Effector memory CD4-positive, alpha-beta T cell (primary cell): Measurements from ENCODE around the gene UNC5A.

Experiments used
- DNase-seq, 3 donors: peaks; one replicate each; pipeline ENCODE4 v3.0.0-alpha.2; 2020
- H3K27ac ChIP-seq: 2 replicates; pipeline ENCODE4 v1.7.0; 2013; ENCODE audit warnings: mild to moderate bottlenecking, low read length, moderate library complexity; ENCODE audit not compliant: insufficient read depth, poor library complexity, severe bottlenecking
- H3K27me3 ChIP-seq: replicated peaks from 2 replicates; pipeline ENCODE4 v1.7.0; 2013; ENCODE audit warnings: mild to moderate bottlenecking, low read length; ENCODE audit not compliant: insufficient read depth, control insufficient read depth, poor library complexity, severe bottlenecking
- H3K36me3 ChIP-seq: 2 replicates; pipeline ENCODE4 v1.7.0; 2013; ENCODE audit warnings: mild to moderate bottlenecking, low read length, moderate library complexity; ENCODE audit not compliant: control insufficient read depth, insufficient read depth
- H3K4me1 ChIP-seq: 2 replicates; pipeline ENCODE4 v1.7.0; 2013; ENCODE audit warnings: low read length, mild to moderate bottlenecking; ENCODE audit not compliant: control insufficient read depth, insufficient read depth, poor library complexity, severe bottlenecking
- H3K4me3 ChIP-seq: 2 replicates; pipeline ENCODE4 v1.7.0; 2013; ENCODE audit warnings: low read length, low read depth, mild to moderate bottlenecking; ENCODE audit not compliant: insufficient read depth, poor library complexity, severe bottlenecking
- H3K9me3 ChIP-seq: 2 replicates; pipeline ENCODE4 v1.7.0; 2013; ENCODE audit warnings: mild to moderate bottlenecking, low read length, moderate library complexity; ENCODE audit not compliant: control insufficient read depth

Gene UNC5A

GRCh38 chr5:176878463-176878862 lies 68.1 kb downstream of the UNC5A start:
- no peaks in the 10 kb centered on the region for H3K36me3 ChIP-seq
- DNase-seq: no peak
- no peak overlapping the region for H3K27ac ChIP-seq
- peaks cover 6% of the 10 kb centered on the region for H3K27me3 ChIP-seq
- no peaks in the 10 kb centered on the region for H3K9me3 ChIP-seq
- no peaks in the 10 kb centered on the region for H3K4me1 ChIP-seq
- no peak overlapping the region for H3K4me3 ChIP-seq

- no peaks in the 10 kb centered on the region for H3K36me3 ChIP-seq
- peaks cover 6% of the 10 kb centered on the region for H3K27me3 ChIP-seq
- no peak overlapping the region for H3K27ac ChIP-seq
- no peaks in the 10 kb centered on the region for H3K9me3 ChIP-seq
- H3K4me3 ChIP-seq: no peak overlapping the region
- DNase-seq: no peak
- H3K4me1 ChIP-seq: no peaks in the 10 kb centered on the region
Measured at GRCh38 chr5:176878906-176879662, 68.7 kb downstream of the UNC5A start.

- no peaks in the 10 kb centered on the region for H3K4me1 ChIP-seq
- no peaks in the 10 kb centered on the region for H3K9me3 ChIP-seq
- H3K4me3 ChIP-seq: no peak overlapping the region
- H3K27ac ChIP-seq: no peak overlapping the region
- H3K27me3 ChIP-seq: peaks cover 6% of the 10 kb centered on the region
- DNase-seq: no peak
- no peaks in the 10 kb centered on the region for H3K36me3 ChIP-seq
Measured at GRCh38 chr5:176879663-176880361, 69.5 kb downstream of the UNC5A start.

GRCh38 chr5:176880366-176881020 lies 70.1 kb downstream of the UNC5A start:
- no peaks in the 10 kb centered on the region for H3K9me3 ChIP-seq
- H3K4me3 ChIP-seq: no peak overlapping the region
- no peak overlapping the region for H3K27ac ChIP-seq
- H3K4me1 ChIP-seq: no peaks in the 10 kb centered on the region
- H3K36me3 ChIP-seq: no peaks in the 10 kb centered on the region
- H3K27me3 ChIP-seq: peaks cover 6% of the 10 kb centered on the region
- no peak for DNase-seq

GRCh38 chr5:176881021-176881749 lies 70.8 kb downstream of the UNC5A start:
- Histone ChIP-seq H3K4me1 (no peaks in the 10 kb centered on the region), H3K27ac (no peak overlapping the region), H3K36me3 (no peaks in the 10 kb centered on the region), H3K9me3 (no peaks in the 10 kb centered on the region), H3K27me3 (peaks cover 2% of the 10 kb centered on the region), H3K4me3 (no peak overlapping the region)
- no peak for DNase-seq

GRCh38 chr5:176881816-176882566 lies 71.6 kb downstream of the UNC5A start:
- H3K4me3 ChIP-seq: no peak overlapping the region
- DNase-seq: no peak
- H3K27ac ChIP-seq: no peak overlapping the region
- H3K9me3 ChIP-seq: no peaks in the 10 kb centered on the region
- H3K36me3 ChIP-seq: no peaks in the 10 kb centered on the region
- H3K27me3 ChIP-seq: no peaks in the 10 kb centered on the region
- no peaks in the 10 kb centered on the region for H3K4me1 ChIP-seq

GRCh38 chr5:176882567-176882903 lies 72.2 kb downstream of the UNC5A start:
- no peaks in the 10 kb centered on the region for H3K4me1 ChIP-seq
- no peak for DNase-seq
- no peaks in the 10 kb centered on the region for H3K36me3 ChIP-seq

GRCh38 chr5:176883700-176884570 lies 73.6 kb downstream of the UNC5A start:
- no peak overlapping the region for H3K27ac ChIP-seq
- no peak for DNase-seq
- no peaks in the 10 kb centered on the region for H3K9me3 ChIP-seq
- no peaks in the 10 kb centered on the region for H3K4me1 ChIP-seq
- no peaks in the 10 kb centered on the region for H3K27me3 ChIP-seq
- no peak overlapping the region for H3K4me3 ChIP-seq
- H3K36me3 ChIP-seq: no peaks in the 10 kb centered on the region

More at GRCh38 chr5:176882567-176882903, 72.2 kb downstream of the UNC5A start:
- Histone ChIP-seq H3K27me3 (no peaks in the 10 kb centered on the region), H3K27ac (no peak overlapping the region), H3K9me3 (no peaks in the 10 kb centered on the region), H3K4me3 (no peak overlapping the region)

- no peak overlapping the region for H3K27ac ChIP-seq
- H3K4me3 ChIP-seq: no peak overlapping the region
Measured at GRCh38 chr5:176884571-176884890, 74.2 kb downstream of the UNC5A start.

More at GRCh38 chr5:176884571-176884890, 74.2 kb downstream of the UNC5A start:
- Histone ChIP-seq H3K4me1 (no peaks in the 10 kb centered on the region), H3K9me3 (no peaks in the 10 kb centered on the region), H3K36me3 (no peaks in the 10 kb centered on the region), H3K27me3 (no peaks in the 10 kb centered on the region)
- no peak for DNase-seq
